Measurements from ENCODE around the gene CYFIP1. TPM values are rescaled to one million over a fixed set of nuclear protein-coding genes. Genes with fewer than 3 reads are reported as not detected.
"Not testable (repeated sequence)": the region's sequence is repeated elsewhere in the genome, so short reads cannot be mapped to it uniquely, and the experiment has no call there.

The CYFIP1 gene
- total and polyA plus RNA-seq, 7 experiments from 2014 or later: 0.40 to 37.8 (median 10.0) TPM

DNA sequence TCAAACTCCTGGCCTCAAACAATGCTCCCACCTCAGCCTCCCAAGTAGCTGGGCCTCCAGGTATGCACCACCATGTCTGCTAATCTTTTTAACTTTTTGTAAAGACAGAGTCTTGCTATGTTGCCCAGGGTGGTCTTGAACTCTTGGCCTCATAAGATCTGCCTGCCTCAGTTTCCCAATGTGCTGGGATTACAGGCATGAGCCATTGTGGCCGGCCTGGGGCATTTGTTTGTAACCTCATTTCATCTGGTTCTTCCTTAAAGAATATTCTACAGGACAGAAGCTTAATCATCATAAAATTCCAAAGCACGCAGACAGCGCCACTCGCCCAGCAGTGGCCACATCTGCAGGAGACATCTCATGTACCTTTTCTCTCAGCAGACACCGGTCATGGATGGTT is 23.6 kb upstream of the CYFIP1 start:
- Histone ChIP-seq H3K4me3 (ENCODE audit: low read length) (no peak overlapping the region), H3K36me3 (ENCODE audit: control insufficient read depth in 2 of 3, insufficient read depth in 3 of 3, low read length in 3 of 3) (peaks cover 0 to 71% (median 5%) of the 10 kb centered on the region in 3 experiments), H3K4me1 (ENCODE audit: control insufficient read depth in 2 of 2, insufficient read depth in 2 of 2, low read length in 2 of 2) (no peaks in the 10 kb centered on the region), H3K9me3 (ENCODE audit: control insufficient read depth in 2 of 3, low read length in 3 of 3) (no peaks in the 10 kb centered on the region), H3K27me3 (ENCODE audit: control insufficient read depth in 2 of 2, insufficient read depth in 2 of 2, low read length in 2 of 2) (no peaks in the 10 kb centered on the region), H3K27ac (ENCODE audit: low read depth, low read length) (no peak overlapping the region)
- Mint-ChIP-seq H3K4me1 (no peaks in the 10 kb centered on the region), H3K36me3 (peaks cover 11 to 64% (median 33%) of the 10 kb centered on the region in 5 donors), H3K4me3 (no peak overlapping the region), H3K27ac (no peak overlapping the region), H3K27me3 (no peaks in the 10 kb centered on the region), H3K9me3 (no peaks in the 10 kb centered on the region)
- no peak for DNase-seq
- CTCF ChIA-PET: no interaction called here
- intact Hi-C loops (cut with micrococcal nuclease): no loop called here
- ATAC-seq: no peak
- POLR2A ChIA-PET: no interaction called here

DNA sequence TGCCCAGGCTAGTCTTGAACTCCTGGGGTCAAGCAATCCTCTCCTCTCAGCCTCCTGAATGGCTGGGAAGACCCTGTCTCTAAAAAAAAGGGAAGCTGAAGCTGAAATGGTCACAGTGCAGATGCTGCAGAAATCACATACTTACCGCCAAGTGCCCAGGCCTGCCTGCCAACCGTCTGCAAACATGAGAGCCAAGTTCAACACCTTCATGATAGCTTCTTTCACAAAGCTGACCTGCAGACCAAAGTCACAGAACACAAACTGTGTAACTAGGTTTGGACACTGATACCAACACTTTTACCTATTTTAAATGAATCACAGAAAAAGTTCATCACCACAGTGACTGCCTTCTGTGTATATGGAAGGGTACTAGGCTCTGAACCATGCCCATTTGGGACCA is 22.8 kb upstream of the CYFIP1 start:
- CTCF ChIA-PET: no interaction called here
- Mint-ChIP-seq H3K27me3 (no peaks in the 10 kb centered on the region), H3K4me1 (no peaks in the 10 kb centered on the region), H3K9me3 (no peaks in the 10 kb centered on the region), H3K27ac (no peak overlapping the region), H3K36me3 (peaks cover 11 to 66% (median 33%) of the 10 kb centered on the region in 5 donors), H3K4me3 (no peak overlapping the region)
- Histone ChIP-seq H3K4me1 (ENCODE audit: control insufficient read depth in 2 of 2, insufficient read depth in 2 of 2, low read length in 2 of 2) (no peaks in the 10 kb centered on the region), H3K36me3 (ENCODE audit: control insufficient read depth in 2 of 3, insufficient read depth in 3 of 3, low read length in 3 of 3) (peaks cover 0 to 63% (median 5%) of the 10 kb centered on the region in 3 experiments), H3K9me3 (ENCODE audit: control insufficient read depth in 2 of 3, low read length in 3 of 3) (no peaks in the 10 kb centered on the region), H3K27me3 (ENCODE audit: control insufficient read depth in 2 of 2, insufficient read depth in 2 of 2, low read length in 2 of 2) (no peaks in the 10 kb centered on the region), H3K4me3 (ENCODE audit: low read length) (no peak overlapping the region), H3K27ac (ENCODE audit: low read depth, low read length) (no peak overlapping the region)
- POLR2A ChIA-PET: no interaction called here
- no peak for DNase-seq
- intact Hi-C loops (cut with micrococcal nuclease): no loop called here
- ATAC-seq: no peak

DNA sequence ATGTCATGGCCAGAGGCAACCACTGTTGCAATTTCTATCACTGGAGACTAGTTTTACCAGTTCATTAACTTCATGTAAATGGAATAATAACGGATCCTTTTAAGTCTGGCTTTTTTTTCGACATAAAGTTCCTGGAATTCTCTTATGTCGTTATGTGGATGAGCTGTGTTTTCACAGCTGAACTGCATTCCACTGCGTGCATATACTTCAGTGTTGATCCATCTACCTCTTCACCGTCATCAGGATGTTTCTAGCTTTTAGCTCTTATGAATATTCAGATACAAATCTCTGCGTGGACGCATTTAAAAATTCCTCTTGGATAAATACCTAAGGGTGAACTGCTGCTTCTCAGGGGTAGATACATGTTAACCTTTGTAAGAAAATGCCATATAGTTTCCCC is 15.6 kb upstream of the CYFIP1 start:
- CTCF ChIA-PET: no interaction called here

DNA sequence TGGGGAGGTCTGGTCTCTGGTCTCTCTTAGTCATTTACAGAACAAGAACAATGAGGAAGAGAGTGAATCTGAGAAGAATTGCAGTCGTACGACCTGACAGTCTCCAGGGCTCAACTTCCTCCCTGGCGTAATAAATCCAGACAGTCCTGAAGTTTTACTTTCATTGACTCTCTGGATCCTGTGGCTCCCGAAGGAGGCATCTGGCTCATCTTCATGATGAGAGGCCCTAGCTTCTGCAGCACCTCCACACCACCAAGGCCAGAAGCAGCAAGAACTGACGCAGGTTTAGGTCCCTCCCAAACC is 11.8 kb upstream of the CYFIP1 start:
- no peaks in the 10 kb centered on the region for H3K27me3 ChIP-seq (ENCODE audit: control insufficient read depth in 2 of 2, insufficient read depth in 2 of 2, low read length in 2 of 2)
- no peak overlapping the region for H3K27ac ChIP-seq (ENCODE audit: low read depth, low read length)
- no peaks in the 10 kb centered on the region for H3K4me1 Mint-ChIP-seq
- CTCF ChIA-PET: no interaction called here
- POLR2A ChIA-PET: no interaction called here
- no peak overlapping the region for H3K4me3 ChIP-seq (ENCODE audit: low read length)
- H3K27me3 Mint-ChIP-seq: no peaks in the 10 kb centered on the region
- no peak for DNase-seq
- no peak for ATAC-seq
- no peaks in the 10 kb centered on the region for H3K9me3 Mint-ChIP-seq
- H3K4me3 Mint-ChIP-seq: no peak overlapping the region
- peaks cover 0 to 29% (median 17%) of the 10 kb centered on the region in 5 donors for H3K36me3 Mint-ChIP-seq
- intact Hi-C loops (cut with micrococcal nuclease): no loop called here
- H3K4me1 ChIP-seq (ENCODE audit: control insufficient read depth in 2 of 2, insufficient read depth in 2 of 2, low read length in 2 of 2): no peaks in the 10 kb centered on the region
- H3K9me3 ChIP-seq (ENCODE audit: control insufficient read depth in 2 of 3, low read length in 3 of 3): no peaks in the 10 kb centered on the region
- H3K27ac Mint-ChIP-seq: no peak overlapping the region
- peaks cover 0 to 20% (median 0%) of the 10 kb centered on the region in 3 experiments for H3K36me3 ChIP-seq (ENCODE audit: control insufficient read depth in 2 of 3, insufficient read depth in 3 of 3, low read length in 3 of 3)

More for the DNA sequence above, 15.6 kb upstream of the CYFIP1 start:
- no peaks in the 10 kb centered on the region for H3K27me3 Mint-ChIP-seq
- ATAC-seq (no peak), DNase-seq (no peak)
- no peaks in the 10 kb centered on the region for H3K4me1 ChIP-seq (ENCODE audit: control insufficient read depth in 2 of 2, insufficient read depth in 2 of 2, low read length in 2 of 2)
- intact Hi-C loops (cut with micrococcal nuclease): no loop called here
- no peak overlapping the region for H3K27ac Mint-ChIP-seq
- peaks cover 0 to 31% (median 2%) of the 10 kb centered on the region in 3 experiments for H3K36me3 ChIP-seq (ENCODE audit: control insufficient read depth in 2 of 3, insufficient read depth in 3 of 3, low read length in 3 of 3)
- no peaks in the 10 kb centered on the region for H3K9me3 ChIP-seq (ENCODE audit: control insufficient read depth in 2 of 3, low read length in 3 of 3)
- no peak overlapping the region for H3K27ac ChIP-seq (ENCODE audit: low read depth, low read length)
- H3K27me3 ChIP-seq (ENCODE audit: control insufficient read depth in 2 of 2, insufficient read depth in 2 of 2, low read length in 2 of 2): no peaks in the 10 kb centered on the region
- H3K9me3 Mint-ChIP-seq: no peaks in the 10 kb centered on the region
- no peak overlapping the region for H3K4me3 Mint-ChIP-seq
- H3K4me3 ChIP-seq (ENCODE audit: low read length): no peak overlapping the region
- POLR2A ChIA-PET: no interaction called here
- H3K4me1 Mint-ChIP-seq: no peaks in the 10 kb centered on the region
- peaks cover 0 to 48% (median 21%) of the 10 kb centered on the region in 5 donors for H3K36me3 Mint-ChIP-seq

DNA sequence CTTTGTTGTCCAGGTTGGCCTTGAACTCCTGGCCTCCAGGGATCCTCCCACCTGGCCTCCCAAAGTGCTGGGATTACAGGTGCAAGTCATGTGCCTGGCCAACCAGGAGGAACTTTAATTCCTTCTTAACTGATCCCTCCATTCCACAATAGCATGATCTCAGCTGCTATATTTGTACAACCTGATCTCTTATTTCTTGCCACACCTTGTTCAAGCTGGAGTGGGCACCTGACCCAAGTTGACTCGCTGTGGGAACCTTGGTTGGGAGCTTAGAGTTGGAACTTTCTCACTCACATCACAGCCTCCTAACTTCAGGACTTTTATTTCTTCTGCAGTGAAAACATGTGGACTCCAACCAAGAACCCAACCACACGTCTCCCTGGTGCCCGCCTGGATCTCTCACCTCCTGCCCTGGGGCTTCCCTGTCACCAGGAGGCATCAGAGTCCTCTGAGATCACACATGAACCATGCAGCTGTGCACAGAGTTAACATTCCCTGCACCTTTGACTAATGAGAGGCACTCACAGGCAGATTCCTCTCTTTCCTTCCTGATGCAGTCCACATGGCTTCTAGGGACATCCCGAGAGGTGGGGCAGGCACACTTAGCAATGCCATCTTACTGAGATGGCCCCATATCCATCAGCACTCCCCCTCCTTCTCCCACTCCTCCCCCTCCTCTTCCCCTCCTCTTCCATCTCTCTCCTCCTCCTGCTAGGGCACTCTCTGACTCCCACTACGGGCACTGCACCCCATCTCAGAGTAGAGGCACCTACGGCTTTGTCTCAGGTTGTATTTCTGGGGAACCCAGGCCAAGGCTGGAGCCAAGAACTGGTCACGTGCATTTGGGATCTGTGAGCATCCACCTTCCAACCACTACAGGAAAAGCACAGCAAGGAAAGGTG is 9.7 kb upstream of the CYFIP1 start:
- no peaks in the 10 kb centered on the region for H3K9me3 Mint-ChIP-seq
- H3K9me3 ChIP-seq (ENCODE audit: control insufficient read depth in 2 of 3, low read length in 3 of 3): no peaks in the 10 kb centered on the region
- CTCF ChIA-PET: no interaction called here
- no peak overlapping the region for H3K4me3 ChIP-seq (ENCODE audit: low read length)
- intact Hi-C loops (cut with micrococcal nuclease): no loop called here
- no peaks in the 10 kb centered on the region for H3K27me3 ChIP-seq (ENCODE audit: control insufficient read depth in 2 of 2, insufficient read depth in 2 of 2, low read length in 2 of 2)
- no peak overlapping the region for H3K27ac Mint-ChIP-seq
- DNase-seq: no peak
- H3K36me3 Mint-ChIP-seq: peaks cover 0 to 16% (median 10%) of the 10 kb centered on the region in 5 donors
- H3K36me3 ChIP-seq (ENCODE audit: control insufficient read depth in 2 of 3, insufficient read depth in 3 of 3, low read length in 3 of 3): peaks cover 0 to 12% (median 0%) of the 10 kb centered on the region in 3 experiments
- H3K4me1 Mint-ChIP-seq: no peaks in the 10 kb centered on the region
- no peaks in the 10 kb centered on the region for H3K4me1 ChIP-seq (ENCODE audit: control insufficient read depth in 2 of 2, insufficient read depth in 2 of 2, low read length in 2 of 2)
- POLR2A ChIA-PET: no interaction called here
- no peak for ATAC-seq
- no peak overlapping the region for H3K27ac ChIP-seq (ENCODE audit: low read depth, low read length)
- no peak overlapping the region for H3K4me3 Mint-ChIP-seq
- no peaks in the 10 kb centered on the region for H3K27me3 Mint-ChIP-seq

DNA sequence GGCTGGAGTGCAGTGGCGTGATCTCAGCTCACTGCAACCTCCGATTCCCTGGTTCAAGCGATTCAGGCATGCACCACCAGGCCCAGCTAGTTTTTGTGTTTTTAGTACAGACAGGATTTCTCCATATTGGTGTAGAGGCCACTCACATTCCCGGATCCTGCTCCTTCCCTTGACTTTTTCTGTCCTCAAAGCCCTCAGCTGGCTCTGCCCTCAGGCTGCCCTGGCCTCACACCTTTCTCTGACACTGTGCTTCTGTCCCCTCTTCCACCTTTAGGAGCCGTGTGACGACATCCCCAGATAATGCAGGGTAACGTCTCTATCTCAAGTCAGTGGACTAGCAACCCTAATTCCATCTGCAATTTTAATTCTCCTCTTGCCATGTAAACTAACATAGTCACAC is 8.6 kb upstream of the CYFIP1 start:
- peaks cover 0 to 11% (median 6%) of the 10 kb centered on the region in 5 donors for H3K36me3 Mint-ChIP-seq
- intact Hi-C loops (cut with micrococcal nuclease): no loop called here
- H3K4me3 ChIP-seq (ENCODE audit: low read length): no peak overlapping the region
- DNase-seq: no peak
- no peaks in the 10 kb centered on the region for H3K9me3 ChIP-seq (ENCODE audit: control insufficient read depth in 2 of 3, low read length in 3 of 3)
- no peak overlapping the region for H3K4me3 Mint-ChIP-seq
- H3K27ac Mint-ChIP-seq: peak overlapping the region in 1 of 9 donors; percentile 76
- ATAC-seq: no peak
- ChIA-PET POLR2A (no interaction called here), CTCF (no interaction called here)
- no peak overlapping the region for H3K27ac ChIP-seq (ENCODE audit: low read depth, low read length)
- no peaks in the 10 kb centered on the region for H3K27me3 ChIP-seq (ENCODE audit: control insufficient read depth in 2 of 2, insufficient read depth in 2 of 2, low read length in 2 of 2)
- H3K4me1 Mint-ChIP-seq: no peaks in the 10 kb centered on the region
- no peaks in the 10 kb centered on the region for H3K9me3 Mint-ChIP-seq
- H3K27me3 Mint-ChIP-seq: no peaks in the 10 kb centered on the region
- no peaks in the 10 kb centered on the region for H3K4me1 ChIP-seq (ENCODE audit: control insufficient read depth in 2 of 2, insufficient read depth in 2 of 2, low read length in 2 of 2)
- peaks cover 0 to 2% (median 0%) of the 10 kb centered on the region in 3 experiments for H3K36me3 ChIP-seq (ENCODE audit: control insufficient read depth in 2 of 3, insufficient read depth in 3 of 3, low read length in 3 of 3)

DNA sequence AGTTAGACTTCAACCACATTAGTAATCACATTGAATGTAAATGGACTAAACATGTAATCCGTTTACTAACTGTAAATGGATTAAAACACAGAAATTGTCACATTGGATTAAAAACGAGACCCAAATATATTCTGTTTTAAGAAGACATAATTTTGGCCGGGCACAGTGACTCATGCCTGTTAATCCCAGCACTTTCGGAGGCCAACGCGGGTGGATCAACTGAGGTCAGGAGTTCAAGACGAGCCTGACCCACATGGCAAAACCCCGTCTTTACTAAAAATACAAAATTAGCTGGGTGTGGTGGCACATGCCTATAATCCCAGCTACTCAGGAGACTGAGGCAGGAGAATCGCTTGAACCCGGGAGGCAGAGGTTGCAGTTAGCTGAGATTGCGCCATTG is 1.8 kb upstream of the CYFIP1 start:
- H3K4me3 Mint-ChIP-seq; H3K9me3 Mint-ChIP-seq; ATAC-seq; H3K4me3 ChIP-seq (ENCODE audit: low read length); intact Hi-C loops (cut with micrococcal nuclease); H3K27ac Mint-ChIP-seq; CTCF ChIA-PET; H3K27ac ChIP-seq (ENCODE audit: low read depth, low read length); POLR2A ChIA-PET; H3K9me3 ChIP-seq (ENCODE audit: control insufficient read depth in 2 of 3, low read length in 3 of 3); DNase-seq; H3K27me3 ChIP-seq (ENCODE audit: control insufficient read depth in 2 of 2, insufficient read depth in 2 of 2, low read length in 2 of 2); H3K4me1 ChIP-seq (ENCODE audit: control insufficient read depth in 2 of 2, insufficient read depth in 2 of 2, low read length in 2 of 2); H3K36me3 Mint-ChIP-seq; H3K36me3 ChIP-seq (ENCODE audit: control insufficient read depth in 2 of 3, insufficient read depth in 3 of 3, low read length in 3 of 3): not testable (repeated sequence)
- H3K4me1 Mint-ChIP-seq: peaks cover 9 to 20% (median 15%) of the 10 kb centered on the region in 7 donors
- peaks cover 16 to 28% (median 20%) of the 10 kb centered on the region in 5 donors for H3K27me3 Mint-ChIP-seq

All from naive thymus-derived CD4-positive, alpha-beta T cell (primary cell).